IMR-90 (cell line): Measurements from ENCODE around the gene TSPYL1. TPM values are rescaled to one million over a fixed set of nuclear protein-coding genes. Genes with fewer than 3 reads are reported as not detected.

Experiments used
- ATAC-seq: fragments of 200-7000 bp; cut with Tn5 transposase; 2 replicates; pipeline ENCODE4 v1.9.1; 2020; ENCODE audit warnings: low read depth, mild to moderate bottlenecking, moderate library complexity
- BruUV-seq: library from RNA; stranded (reverse); fragments of 400-500 nt; replicated peaks from 2 replicates; lab custom pipeline; 2021; lab: Mats Ljungman, UMichigan
- CTCF ChIA-PET: fragments of 300-600 bp; formaldehyde crosslinking; extraction: SDS; loops from one replicate; lab custom pipeline; 2021; ENCODE audit warnings: antibody characterized with exemption; lab: Yijun Ruan, JAX
- POLR2A ChIA-PET: fragments of 300-600 bp; sonication (Branson Sonifier 250); formaldehyde crosslinking; loops from one replicate; lab custom pipeline; 2022; ENCODE audit warnings: antibody characterized with exemption; ENCODE audit not compliant: unreplicated experiment; lab: Charles Lee
- DNase-seq: peaks from one replicate; pipeline ENCODE4 v3.0.0; 2013
- H2AFZ ChIP-seq: replicated peaks from 2 replicates; pipeline ENCODE3; 2013; ENCODE audit warnings: low read length, mild to moderate bottlenecking; ENCODE audit not compliant: poor library complexity
- H2AK5ac ChIP-seq: 2 replicates; pipeline ENCODE4 v1.6.1; 2013; ENCODE audit warnings: low read depth, low read length, inconsistent platforms
- H2AK9ac ChIP-seq: replicated peaks from 2 replicates; pipeline ENCODE3; 2013; ENCODE audit warnings: mild to moderate bottlenecking, low read depth, low read length, moderate library complexity; ENCODE audit not compliant: poor library complexity
- H2BK120ac ChIP-seq: 2 replicates; pipeline ENCODE4 v1.6.1; 2013; ENCODE audit warnings: low read depth, low read length, inconsistent platforms
- H2BK15ac ChIP-seq: 3 replicates; pipeline ENCODE4 v1.6.1; 2013; ENCODE audit warnings: low read depth, low read length, inconsistent platforms
- H2BK20ac ChIP-seq: 2 replicates; pipeline ENCODE4 v1.6.1; 2013; ENCODE audit warnings: low read depth, mild to moderate bottlenecking, inconsistent platforms, low read length, moderate library complexity
- H2BK5ac ChIP-seq: 2 replicates; pipeline ENCODE4 v1.6.1; 2013; ENCODE audit warnings: mild to moderate bottlenecking, low read depth, low read length, inconsistent platforms; ENCODE audit not compliant: poor library complexity, severe bottlenecking
- H3K14ac ChIP-seq: replicated peaks from 2 replicates; pipeline ENCODE4 v1.6.1; 2013; ENCODE audit warnings: low read depth, low read length, inconsistent platforms
- H3K18ac ChIP-seq: 2 replicates; pipeline ENCODE4 v1.6.1; 2013; ENCODE audit warnings: low read depth, low read length, control low read depth
- H3K23ac ChIP-seq: 2 replicates; pipeline ENCODE4 v1.6.1; 2013; ENCODE audit warnings: low read depth, low read length, inconsistent platforms
- H3K27ac ChIP-seq: 2 replicates; pipeline ENCODE4 v1.5.1; 2013; ENCODE audit warnings: mild to moderate bottlenecking, control low read depth, low read length; ENCODE audit not compliant: insufficient read depth
- H3K27me3 ChIP-seq: 2 replicates; pipeline ENCODE4 v1.6.1; 2013; ENCODE audit warnings: low read length; ENCODE audit not compliant: control insufficient read depth, insufficient read depth
- H3K36me3 ChIP-seq: 2 replicates; pipeline ENCODE4 v1.6.1; 2013; ENCODE audit warnings: low read length, mixed read lengths; ENCODE audit not compliant: control insufficient read depth, insufficient read depth
- H3K4ac ChIP-seq: 2 replicates; pipeline ENCODE4 v1.6.1; 2013; ENCODE audit warnings: low read depth, low read length, inconsistent platforms
- H3K4me1 ChIP-seq: 2 replicates; pipeline ENCODE4 v1.6.1; 2013; ENCODE audit warnings: low read length, mixed read lengths; ENCODE audit not compliant: control insufficient read depth, insufficient read depth
- H3K4me2 ChIP-seq: 2 replicates; pipeline ENCODE4 v1.6.1; 2013; ENCODE audit warnings: low read depth, mild to moderate bottlenecking, control low read depth, low read length, moderate library complexity
- H3K4me3 ChIP-seq: 2 replicates; pipeline ENCODE4 v1.5.1; 2013; ENCODE audit warnings: low read depth, mild to moderate bottlenecking, control low read depth, low read length, moderate library complexity; ENCODE audit not compliant: insufficient read depth
- H3K56ac ChIP-seq: 2 replicates; pipeline ENCODE4 v1.6.1; 2013; ENCODE audit warnings: low read length, inconsistent platforms; ENCODE audit not compliant: insufficient read depth; ENCODE audit errors: extremely low read depth
- H3K79me1 ChIP-seq, 2 experiments: 2 replicates each; pipeline ENCODE4 v1.6.1; 2013; ENCODE audit warnings: low read length in 2 of 2, inconsistent platforms in 1 of 2, low read depth in 1 of 2
- H3K9ac ChIP-seq: 2 replicates; pipeline ENCODE4 v1.6.1; 2013; ENCODE audit warnings: low read depth, low read length, control low read depth
- H3K9me1 ChIP-seq: 2 replicates; pipeline ENCODE4 v1.6.1; 2013; ENCODE audit warnings: low read length, inconsistent platforms; ENCODE audit not compliant: insufficient read depth
- H3K9me3 ChIP-seq: 2 replicates; pipeline ENCODE4 v1.6.1; 2013; ENCODE audit warnings: low read length; ENCODE audit not compliant: control insufficient read depth, insufficient read depth
- H4K20me1 ChIP-seq: 2 replicates; pipeline ENCODE4 v1.6.1; 2013; ENCODE audit warnings: low read length, inconsistent platforms; ENCODE audit not compliant: insufficient read depth
- H4K5ac ChIP-seq: 2 replicates; pipeline ENCODE4 v1.6.1; 2013; ENCODE audit warnings: mild to moderate bottlenecking, low read depth, low read length, control low read depth
- H4K8ac ChIP-seq, 2 experiments: 2 replicates each; pipeline ENCODE4 v1.6.1; 2013; ENCODE audit warnings: low read depth in 2 of 2, low read length in 2 of 2, control low read depth in 1 of 2, inconsistent platforms in 1 of 2
- H4K91ac ChIP-seq: 2 replicates; pipeline ENCODE4 v1.6.1; 2013; ENCODE audit warnings: low read depth, low read length, inconsistent platforms; ENCODE audit not compliant: insufficient read depth
- BHLHE40 ChIP-seq: fragments of 150-350 bp; IDR thresholded peaks from 2 replicates; pipeline ENCODE4 v1.6.1; 2016; ENCODE audit warnings: mild to moderate bottlenecking, low read depth, low read length
- CEBPB ChIP-seq: IDR thresholded peaks from 2 replicates; pipeline ENCODE4 v1.6.1; 2012; ENCODE audit warnings: low read depth, low read length, improper control_type of control experiment
- CHD1 ChIP-seq: IDR thresholded peaks from 2 replicates; pipeline ENCODE4 v1.6.1; 2012; ENCODE audit warnings: low read depth, low read length, improper control_type of control experiment
- FOS ChIP-seq: fragments of 150-350 bp; IDR thresholded peaks from 2 replicates; pipeline ENCODE4 v1.6.1; 2016; ENCODE audit warnings: low read depth, low read length
- MAFK ChIP-seq: IDR thresholded peaks from 2 replicates; pipeline ENCODE4 v1.6.1; 2012; ENCODE audit warnings: low read depth, low read length, improper control_type of control experiment
- MAZ ChIP-seq: IDR thresholded peaks from 2 replicates; pipeline ENCODE4 v1.6.1; 2012; ENCODE audit warnings: low read depth, mild to moderate bottlenecking, low read length, improper control_type of control experiment, moderate library complexity, borderline replicate concordance
- MXI1 ChIP-seq: IDR thresholded peaks from 2 replicates; pipeline ENCODE4 v1.6.1; 2012; ENCODE audit warnings: low read depth, mild to moderate bottlenecking, low read length, moderate library complexity, borderline replicate concordance
- NFE2L2 ChIP-seq: fragments of 150-350 bp; IDR thresholded peaks from 2 replicates; pipeline ENCODE4 v1.6.1; 2016; ENCODE audit warnings: low read depth, mild to moderate bottlenecking, low read length
- POLR2A ChIP-seq: IDR thresholded peaks from 2 replicates; pipeline ENCODE4 v1.6.1; 2012; ENCODE audit warnings: mild to moderate bottlenecking, low read depth, low read length
- RAD21 ChIP-seq: IDR thresholded peaks from 2 replicates; pipeline ENCODE4 v1.6.1; 2012; ENCODE audit warnings: low read length, improper control_type of control experiment
- RCOR1 ChIP-seq: IDR thresholded peaks from 2 replicates; pipeline ENCODE4 v1.6.1; 2012; ENCODE audit warnings: mild to moderate bottlenecking, low read length, improper control_type of control experiment; ENCODE audit not compliant: insufficient replicate concordance
- SMC3 ChIP-seq: fragments of 150-350 bp; IDR thresholded peaks from 2 replicates; pipeline ENCODE4 v1.6.1; 2016; ENCODE audit warnings: low read depth, mild to moderate bottlenecking, antibody characterized with exemption, low read length, moderate library complexity
- WGBS, 2 experiments: methylation state at CpG; one replicate each; pipeline versions ENCODE4 v1.1.5 to v1.1.7; 2013; ENCODE audit warnings: missing lambda C conversion rate in 2 of 2; ENCODE audit not compliant: insufficient read length in 1 of 2; ENCODE audit errors: extremely low coverage in 2 of 2; 5-methylcytosine and 5-hydroxymethylcytosine counted together
- dilution Hi-C: fragments of 300-500 bp; cut with HindIII; formaldehyde crosslinking; loops from one replicate; pipeline ENCODE4 v1.14.3; 2018; ENCODE audit warnings: low sequenced_read_pairs; ENCODE audit not compliant: unreplicated experiment
- in situ Hi-C: fragments of 300-500 bp; cut with MboI; formaldehyde crosslinking; loops from 3 replicates; pipeline ENCODE4 v1.14.3; 2019; ENCODE audit warnings: low sequenced_read_pairs, inconsistent platforms, mixed read lengths
- intact Hi-C: fragments of 100-400 bp; cut with micrococcal nuclease; formaldehyde crosslinking; loops from 2 replicates; pipeline ENCODE4 v1.10.0; 2022
- polyA plus RNA-seq, 3 experiments: library from polyadenylated mRNA; depleted of rRNA; stranded (reverse); fragments of >200 nt; gene quantifications; 2 replicates each; pipeline ENCODE4 v1.2.3, GENCODE V29; 2012; ENCODE audit warnings: low replicate concordance in 1 of 3
- total RNA-seq: library from RNA; depleted of rRNA; stranded (reverse); fragments of >200 nt; gene quantifications from 2 replicates; pipeline ENCODE4 v1.2.3, GENCODE V29; 2012
- TF ChIP-seq, protein P1 (sequence below): conservative IDR thresholded peaks from 2 replicates; pipeline ENCODE4 v1.5.1; 2012; ENCODE audit warnings: mild to moderate bottlenecking, low read depth, low read length, improper control_type of control experiment
- TF ChIP-seq, protein P2 (sequence below): fragments of 150-350 bp; IDR thresholded peaks from 2 replicates; pipeline ENCODE4 v1.6.1; 2017; ENCODE audit warnings: mild to moderate bottlenecking, antibody characterized with exemption, low read length, low read depth
- TF ChIP-seq, protein P3 (sequence below): fragments of 150-350 bp; IDR thresholded peaks from 2 replicates; pipeline ENCODE4 v1.6.1; 2016; ENCODE audit warnings: low read depth, mild to moderate bottlenecking, low read length, moderate library complexity, borderline replicate concordance

Gene TSPYL1
- total and polyA plus RNA-seq, 2 of the 4 experiments (the other 2 are of a cell fraction): 32.4 to 111 TPM

DNA sequence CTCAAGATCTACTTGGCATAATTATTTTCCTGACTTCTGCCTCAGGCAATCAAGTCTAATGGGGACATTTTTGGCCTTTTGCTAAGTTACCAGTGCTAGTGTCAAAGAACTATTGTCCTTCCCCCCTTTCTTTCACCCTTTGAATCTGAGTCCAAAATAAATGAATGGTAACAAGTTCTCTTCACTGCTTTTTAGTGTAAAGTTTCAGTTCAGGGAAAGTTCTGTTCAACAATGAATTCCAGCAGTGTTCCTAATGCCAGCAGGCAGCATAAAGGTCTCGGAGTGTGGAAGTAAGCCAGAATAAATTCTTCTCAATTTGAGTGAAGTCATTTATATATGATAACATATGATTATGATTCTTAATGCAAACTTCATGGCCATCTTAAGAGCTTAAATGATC lies 20.8 kb upstream of the TSPYL1 start:
- Histone ChIP-seq H3K4me1 (no peaks in the 10 kb centered on the region), H3K9me1 (no peaks in the 10 kb centered on the region), H3K36me3 (no peaks in the 10 kb centered on the region), H3K56ac (no peak overlapping the region), H3K14ac (no peak overlapping the region), H2BK120ac (no peak overlapping the region), H2AFZ (no peak overlapping the region), H3K9ac (no peak overlapping the region), H3K23ac (no peak overlapping the region), H3K18ac (no peak overlapping the region), H4K20me1 (no peaks in the 10 kb centered on the region), H2BK20ac (no peak overlapping the region), H3K4me3 (no peak overlapping the region), H2AK9ac (no peak overlapping the region), H4K5ac (no peak overlapping the region), H3K9me3 (peaks cover 4% of the 10 kb centered on the region), H3K4me2 (no peak overlapping the region), H3K27me3 (no peaks in the 10 kb centered on the region), H2BK15ac (no peak overlapping the region), H3K4ac (no peak overlapping the region), H4K8ac (no peak overlapping the region), H4K91ac (no peak overlapping the region), H2AK5ac (no peak overlapping the region), H3K79me1 (no peaks in the 10 kb centered on the region), H3K27ac (no peak overlapping the region), H2BK5ac (no peak overlapping the region)
- TF ChIP-seq NFE2L2: no peak
- no peak for TF ChIP-seq RCOR1
- no peak for TF ChIP-seq BHLHE40
- no peak for TF ChIP-seq POLR2A
- TF ChIP-seq, protein P1, sequence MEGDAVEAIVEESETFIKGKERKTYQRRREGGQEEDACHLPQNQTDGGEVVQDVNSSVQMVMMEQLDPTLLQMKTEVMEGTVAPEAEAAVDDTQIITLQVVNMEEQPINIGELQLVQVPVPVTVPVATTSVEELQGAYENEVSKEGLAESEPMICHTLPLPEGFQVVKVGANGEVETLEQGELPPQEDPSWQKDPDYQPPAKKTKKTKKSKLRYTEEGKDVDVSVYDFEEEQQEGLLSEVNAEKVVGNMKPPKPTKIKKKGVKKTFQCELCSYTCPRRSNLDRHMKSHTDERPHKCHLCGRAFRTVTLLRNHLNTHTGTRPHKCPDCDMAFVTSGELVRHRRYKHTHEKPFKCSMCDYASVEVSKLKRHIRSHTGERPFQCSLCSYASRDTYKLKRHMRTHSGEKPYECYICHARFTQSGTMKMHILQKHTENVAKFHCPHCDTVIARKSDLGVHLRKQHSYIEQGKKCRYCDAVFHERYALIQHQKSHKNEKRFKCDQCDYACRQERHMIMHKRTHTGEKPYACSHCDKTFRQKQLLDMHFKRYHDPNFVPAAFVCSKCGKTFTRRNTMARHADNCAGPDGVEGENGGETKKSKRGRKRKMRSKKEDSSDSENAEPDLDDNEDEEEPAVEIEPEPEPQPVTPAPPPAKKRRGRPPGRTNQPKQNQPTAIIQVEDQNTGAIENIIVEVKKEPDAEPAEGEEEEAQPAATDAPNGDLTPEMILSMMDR: no peak
- TF ChIP-seq CEBPB: no peak
- no peak for TF ChIP-seq FOS
- TF ChIP-seq, protein P2, sequence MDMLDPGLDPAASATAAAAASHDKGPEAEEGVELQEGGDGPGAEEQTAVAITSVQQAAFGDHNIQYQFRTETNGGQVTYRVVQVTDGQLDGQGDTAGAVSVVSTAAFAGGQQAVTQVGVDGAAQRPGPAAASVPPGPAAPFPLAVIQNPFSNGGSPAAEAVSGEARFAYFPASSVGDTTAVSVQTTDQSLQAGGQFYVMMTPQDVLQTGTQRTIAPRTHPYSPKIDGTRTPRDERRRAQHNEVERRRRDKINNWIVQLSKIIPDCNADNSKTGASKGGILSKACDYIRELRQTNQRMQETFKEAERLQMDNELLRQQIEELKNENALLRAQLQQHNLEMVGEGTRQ: no peak
- no peak for TF ChIP-seq MXI1
- TF ChIP-seq, protein P3, sequence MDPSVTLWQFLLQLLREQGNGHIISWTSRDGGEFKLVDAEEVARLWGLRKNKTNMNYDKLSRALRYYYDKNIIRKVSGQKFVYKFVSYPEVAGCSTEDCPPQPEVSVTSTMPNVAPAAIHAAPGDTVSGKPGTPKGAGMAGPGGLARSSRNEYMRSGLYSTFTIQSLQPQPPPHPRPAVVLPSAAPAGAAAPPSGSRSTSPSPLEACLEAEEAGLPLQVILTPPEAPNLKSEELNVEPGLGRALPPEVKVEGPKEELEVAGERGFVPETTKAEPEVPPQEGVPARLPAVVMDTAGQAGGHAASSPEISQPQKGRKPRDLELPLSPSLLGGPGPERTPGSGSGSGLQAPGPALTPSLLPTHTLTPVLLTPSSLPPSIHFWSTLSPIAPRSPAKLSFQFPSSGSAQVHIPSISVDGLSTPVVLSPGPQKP: no peak
- no peak for TF ChIP-seq RAD21
- TF ChIP-seq CHD1: no peak
- no peak for TF ChIP-seq MAZ
- TF ChIP-seq SMC3: no peak
- TF ChIP-seq MAFK: no peak
- ChIA-PET POLR2A (no interaction called here), CTCF (no interaction called here)
- ATAC-seq: no peak
- no peak for DNase-seq
- intact Hi-C loops: no loop called here
- in situ Hi-C loops: no loop called here
- no CpG with 5 or more reads among the region's 1 CpG for WGBS, 2 experiments
- no TSS peak for BruUV-seq
- dilution Hi-C loops: no loop called here
